A549 (cell line): Measurements from ENCODE around the gene GATAD2A.

Experiments
- BHLHE40 ChIP-seq: IDR thresholded peaks from 2 replicates; pipeline ENCODE4 v1.6.1; 2012; ENCODE audit warnings: low read depth, low read length, inconsistent platforms
- CHD4 ChIP-seq: fragments of 200-600 bp; sonication (generic); IDR thresholded peaks from 2 replicates; pipeline ENCODE4 v1.6.1; 2016; ENCODE audit warnings: antibody characterized with exemption, mild to moderate bottlenecking, borderline replicate concordance
- CTCF ChIP-seq: fragments of >200 bp; sonication (Bioruptor Twin); formaldehyde crosslinking; IDR thresholded peaks from 3 replicates; pipeline ENCODE4 v1.5.1; 2016
- EP300 ChIP-seq, 2 experiments: fragments of >200 bp; sonication (Bioruptor Twin); formaldehyde crosslinking; IDR thresholded peaks; 2 replicates in 1 of 2; 3 replicates in 1 of 2; pipeline ENCODE4 v1.6.1; 2016 to 2017
- ESRRA ChIP-seq: fragments of 150-350 bp; IDR thresholded peaks from 2 replicates; pipeline ENCODE4 v1.6.1; 2014; ENCODE audit warnings: mild to moderate bottlenecking, low read length, borderline replicate concordance
- PBX3 ChIP-seq: IDR thresholded peaks from 2 replicates; pipeline ENCODE4 v1.6.1; 2012
- POLR2A ChIP-seq: IDR thresholded peaks from 2 replicates; pipeline ENCODE4 v1.6.1; 2012; ENCODE audit warnings: mild to moderate bottlenecking, low read length

DNA sequence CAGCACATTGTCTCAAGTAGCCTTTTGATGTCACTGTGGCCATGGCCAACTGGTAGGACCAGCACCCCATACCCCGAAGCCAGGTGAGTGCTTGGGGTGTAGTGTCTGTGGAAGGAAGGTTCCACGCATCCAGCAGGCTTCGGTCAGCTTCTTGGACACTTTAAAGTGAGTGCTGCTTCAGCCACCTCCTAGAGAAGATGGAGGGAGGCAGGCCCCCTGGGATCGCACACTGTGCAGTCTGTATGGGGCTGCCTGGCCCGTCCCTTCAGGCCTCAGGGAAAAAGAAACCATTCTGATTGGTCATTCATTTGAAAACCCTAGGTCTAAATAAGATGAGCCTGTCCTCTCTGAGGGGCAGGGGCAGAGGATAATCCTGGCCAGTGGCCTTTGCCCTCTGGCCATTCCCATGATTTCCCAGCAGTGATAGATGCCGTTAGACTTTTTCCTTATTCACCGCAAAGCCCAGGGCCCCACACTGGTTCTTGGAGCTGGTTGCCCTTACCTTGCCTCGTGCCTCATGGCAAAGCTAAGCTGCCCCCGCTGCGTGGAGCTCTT is 30.7 kb downstream of the GATAD2A start:
- TF ChIP-seq PBX3 (no peak), ESRRA (no peak), POLR2A (no peak), EP300 (IDR thresholded peaks at IDR 0.05) (no peak), CTCF (no peak), CHD4 (no peak), BHLHE40 (no peak)
